Left lung (tissue), 10 donors: ENCODE results near the gene TBXAS1. TPM values are rescaled to one million over a fixed set of nuclear protein-coding genes. Genes with fewer than 3 reads are reported as not detected.

Source experiments
- ATAC-seq: fragments of 200-7000 bp; cut with Tn5 transposase; one replicate; pipeline ENCODE4 v1.9.1; 2020; ENCODE audit warnings: moderate library complexity
- DNase-seq, 4 donors: peaks; one replicate each; pipeline ENCODE4 v3.0.0-alpha.2; 2013 to 2020
- H3K27ac ChIP-seq, 2 donors: fragments of 200-600 bp; sonication (generic) in 1 of 2; one replicate each; pipeline versions ENCODE4 v1.5.0 to v1.8.0; 2020 to 2021
- H3K27me3 ChIP-seq, 2 donors: fragments of 200-600 bp; sonication (generic) in 1 of 2; one replicate each; pipeline versions ENCODE4 v1.5.0 to v1.8.0; 2020 to 2021
- H3K36me3 ChIP-seq, 2 donors: fragments of 200-600 bp; sonication (generic) in 1 of 2; one replicate each; pipeline versions ENCODE4 v1.5.0 to v1.8.0; 2020 to 2021
- H3K4me1 ChIP-seq, 2 donors: fragments of 200-600 bp; one replicate each; pipeline ENCODE4 v1.8.0; 2021
- H3K4me3 ChIP-seq, 2 donors: fragments of 200-600 bp; sonication (generic) in 1 of 2; one replicate each; pipeline versions ENCODE4 v1.5.0 to v1.8.0; 2020 to 2021; ENCODE audit warnings: mild to moderate bottlenecking in 1 of 2
- H3K9me3 ChIP-seq, 2 donors: fragments of 200-600 bp; sonication (generic) in 1 of 2; one replicate each; pipeline versions ENCODE4 v1.5.0 to v1.8.0; 2020 to 2021
- CTCF ChIP-seq, 2 donors: fragments of 200-600 bp; sonication (generic) in 1 of 2; IDR thresholded peaks; one replicate each; pipeline versions ENCODE4 v1.5.0 to v1.8.0; 2021; ENCODE audit warnings: antibody characterized with exemption in 2 of 2
- intact Hi-C, 2 donors: fragments of 100-400 bp; cut with DNase I; formaldehyde crosslinking; loops; one replicate each; pipeline versions ENCODE4 v1.11.2 to v1.14.2; 2022
- polyA plus RNA-seq, 6 donors: library from polyadenylated mRNA; unstranded; fragments of 120-200 nt; gene quantifications; one replicate each; pipeline ENCODE4 v1.2.1, GENCODE V29; 2013; ENCODE audit not compliant: insufficient read length in 6 of 6
- total RNA-seq, 2 donors: library from RNA; stranded (reverse); fragmentation: NEBNext Ultra II Directional; extraction: Animal tissue kit (Norgen Biotek cat#: 25700); gene quantifications; one replicate each; pipeline ENCODE4 v1.2.1, GENCODE V29; 2021
- donor health status: DM: no; HTN: yes; CAD: no.
- donor health status: DM: no; HTN: no; CAD: no.

The TBXAS1 gene
- total and polyA plus RNA-seq, 8 donors = 8.2 to 103 (median 9.6) TPM

- Histone ChIP-seq H3K9me3 (no peaks in the 10 kb centered on the region), H3K36me3 (peaks cover 0 to 53% of the 10 kb centered on the region in 2 donors), H3K4me1 (peaks cover 3 to 39% of the 10 kb centered on the region in 2 donors), H3K27ac (no peak overlapping the region), H3K27me3 (no peaks in the 10 kb centered on the region), H3K4me3 (no peak overlapping the region)
- no peak for TF ChIP-seq CTCF (IDR thresholded peaks at IDR 0.05)
- DNase-seq (no peak), ATAC-seq (no peak)
- intact Hi-C loops = no loop called here
These were observed 226.8 kb downstream of the TBXAS1 start for GRCh38 chr7:140055833-140056232.

GRCh38 chr7:140056431-140057142 is 227.5 kb downstream of the TBXAS1 start:
- no peak for TF ChIP-seq CTCF (IDR thresholded peaks at IDR 0.05)
- peaks cover 0 to 52% of the 10 kb centered on the region in 2 donors for H3K36me3 ChIP-seq
- H3K4me3 ChIP-seq = no peak overlapping the region
- DNase-seq (no peak), ATAC-seq (no peak)
- no peaks in the 10 kb centered on the region for H3K9me3 ChIP-seq
- peaks cover 9 to 46% of the 10 kb centered on the region in 2 donors for H3K4me1 ChIP-seq
- no peaks in the 10 kb centered on the region for H3K27me3 ChIP-seq
- intact Hi-C loops = no loop called here
- H3K27ac ChIP-seq = peak overlapping the region; percentile 24 to 31

GRCh38 chr7:140057143-140057535 is 228.1 kb downstream of the TBXAS1 start:
- Histone ChIP-seq H3K9me3 (no peaks in the 10 kb centered on the region), H3K27ac (peak overlapping the region; percentile 24 to 31), H3K4me3 (no peak overlapping the region), H3K4me1 (peaks cover 9 to 52% of the 10 kb centered on the region in 2 donors), H3K27me3 (no peaks in the 10 kb centered on the region), H3K36me3 (peaks cover 0 to 46% of the 10 kb centered on the region in 2 donors)
- TF ChIP-seq CTCF (IDR thresholded peaks at IDR 0.05) = no peak
- intact Hi-C loops = no loop called here
- ATAC-seq = no peak
- no peak for DNase-seq

- intact Hi-C loops = no loop called here
- TF ChIP-seq CTCF (IDR thresholded peaks at IDR 0.05) = no peak
- no peak for DNase-seq
- Histone ChIP-seq H3K4me3 (no peak overlapping the region), H3K27ac (no peak overlapping the region), H3K9me3 (no peaks in the 10 kb centered on the region), H3K27me3 (no peaks in the 10 kb centered on the region), H3K4me1 (peaks cover 9 to 56% of the 10 kb centered on the region in 2 donors), H3K36me3 (peaks cover 0 to 39% of the 10 kb centered on the region in 2 donors)
- no peak for ATAC-seq
These were observed 229.5 kb downstream of the TBXAS1 start for GRCh38 chr7:140058517-140058916.

GRCh38 chr7:140059273-140060242 is 230.5 kb downstream of the TBXAS1 start:
- ATAC-seq (peak; percentile 35), DNase-seq (peak in 2 of 4 donors; percentile 20 to 66)
- H3K4me1 ChIP-seq = peaks cover 9 to 54% of the 10 kb centered on the region in 2 donors
- peaks cover 0 to 30% of the 10 kb centered on the region in 2 donors for H3K36me3 ChIP-seq
- intact Hi-C loops = no loop called here
- no peaks in the 10 kb centered on the region for H3K9me3 ChIP-seq
- no peaks in the 10 kb centered on the region for H3K27me3 ChIP-seq
- H3K27ac ChIP-seq = peak overlapping the region in 1 of 2 donors; percentile 96
- peak overlapping the region in 1 of 2 donors; percentile 81 for H3K4me3 ChIP-seq
- no peak for TF ChIP-seq CTCF (IDR thresholded peaks at IDR 0.05)
